Sigmoid colon (tissue), 7 donors: ENCODE results near the gene DOC2A. TPM values are rescaled to one million over a fixed set of nuclear protein-coding genes. Genes with fewer than 3 reads are reported as not detected.

Source experiments
- DNase-seq: peaks from one replicate; pipeline ENCODE4 v3.0.0-alpha.2; 2019
- H3K27ac ChIP-seq, 4 donors: fragments of 200-600 bp; sonication (generic); one replicate each; pipeline ENCODE4 v1.5.1; 2016 to 2019; ENCODE audit warnings: mild to moderate bottlenecking in 1 of 4
- H3K27me3 ChIP-seq, 3 donors: fragments of 200-600 bp; sonication (generic); one replicate each; pipeline ENCODE4 v1.5.1; 2019; ENCODE audit warnings: mild to moderate bottlenecking in 1 of 3
- H3K36me3 ChIP-seq, 4 donors: fragments of 200-600 bp; sonication (generic); one replicate each; pipeline ENCODE4 v1.5.1; 2016 to 2019
- H3K4me1 ChIP-seq, 4 donors: fragments of 200-600 bp; sonication (generic); one replicate each; pipeline ENCODE4 v1.5.1; 2017 to 2019
- H3K4me3 ChIP-seq, 4 donors: fragments of 200-600 bp; sonication (generic); one replicate each; pipeline ENCODE4 v1.5.1; 2017 to 2019; ENCODE audit warnings: mild to moderate bottlenecking in 2 of 4, moderate library complexity in 1 of 4
- H3K9me3 ChIP-seq, 4 donors: fragments of 200-600 bp in 3 of 4; sonication (generic) in 3 of 4; one replicate each; pipeline versions ENCODE4 v1.5.1 to v1.6.1; 2013 to 2019
- EP300 ChIP-seq, 4 donors: sonication (generic); formaldehyde crosslinking; IDR thresholded peaks; one replicate each; pipeline ENCODE4 v1.6.1; 2017; ENCODE audit warnings: antibody characterized with exemption in 4 of 4
- POLR2A ChIP-seq, 2 donors: fragments of 450-650 bp; IDR thresholded peaks; one replicate each; pipeline ENCODE4 v1.6.1; 2016; ENCODE audit warnings: antibody characterized with exemption in 2 of 2, mild to moderate bottlenecking in 2 of 2, moderate library complexity in 2 of 2
- POLR2AphosphoS5 ChIP-seq, 4 donors: sonication (generic); formaldehyde crosslinking; IDR thresholded peaks; one replicate each; pipeline ENCODE4 v1.6.1; 2017; ENCODE audit warnings: antibody characterized with exemption in 4 of 4
- WGBS, 2 donors: extraction: QIAGEN DNeasy Blood & Tissue Kit; methylation state at CpG; one replicate each; pipeline ENCODE4 v1.1.7; 2013; 5-methylcytosine and 5-hydroxymethylcytosine counted together
- intact Hi-C: fragments of 100-400 bp; cut with DNase I; formaldehyde crosslinking; loops from one replicate; pipeline ENCODE4 v1.15.1; 2023
- polyA plus RNA-seq, 3 donors: library from polyadenylated mRNA; stranded (reverse); fragments of 200-250 nt; gene quantifications; one replicate each; pipeline ENCODE4 v1.2.3, GENCODE V29; 2013
- total RNA-seq, 4 donors: library from RNA; depleted of rRNA; stranded (reverse); fragments of >200 nt; gene quantifications; one replicate each; pipeline ENCODE4 v1.1.0, GENCODE V29; 2016
- TF ChIP-seq, protein P1 (sequence below), 4 experiments: fragments of 450-650 bp in 3 of 4; fragments of 200-600 bp in 1 of 4; IDR thresholded peaks; one replicate each; pipeline ENCODE4 v1.5.1; 2016 to 2019; ENCODE audit warnings: antibody characterized with exemption in 4 of 4, mild to moderate bottlenecking in 3 of 4, moderate library complexity in 2 of 4
- donor health status: healthy with polysubstance abuse.
- donor health status: Bipolar disorder and iron deficiency.
- donor health status: healthy.

Gene DOC2A
- total and polyA plus RNA-seq, 7 donors: 0.36 to 4.6 (median 1.8) TPM; not detected in 2

DNA sequence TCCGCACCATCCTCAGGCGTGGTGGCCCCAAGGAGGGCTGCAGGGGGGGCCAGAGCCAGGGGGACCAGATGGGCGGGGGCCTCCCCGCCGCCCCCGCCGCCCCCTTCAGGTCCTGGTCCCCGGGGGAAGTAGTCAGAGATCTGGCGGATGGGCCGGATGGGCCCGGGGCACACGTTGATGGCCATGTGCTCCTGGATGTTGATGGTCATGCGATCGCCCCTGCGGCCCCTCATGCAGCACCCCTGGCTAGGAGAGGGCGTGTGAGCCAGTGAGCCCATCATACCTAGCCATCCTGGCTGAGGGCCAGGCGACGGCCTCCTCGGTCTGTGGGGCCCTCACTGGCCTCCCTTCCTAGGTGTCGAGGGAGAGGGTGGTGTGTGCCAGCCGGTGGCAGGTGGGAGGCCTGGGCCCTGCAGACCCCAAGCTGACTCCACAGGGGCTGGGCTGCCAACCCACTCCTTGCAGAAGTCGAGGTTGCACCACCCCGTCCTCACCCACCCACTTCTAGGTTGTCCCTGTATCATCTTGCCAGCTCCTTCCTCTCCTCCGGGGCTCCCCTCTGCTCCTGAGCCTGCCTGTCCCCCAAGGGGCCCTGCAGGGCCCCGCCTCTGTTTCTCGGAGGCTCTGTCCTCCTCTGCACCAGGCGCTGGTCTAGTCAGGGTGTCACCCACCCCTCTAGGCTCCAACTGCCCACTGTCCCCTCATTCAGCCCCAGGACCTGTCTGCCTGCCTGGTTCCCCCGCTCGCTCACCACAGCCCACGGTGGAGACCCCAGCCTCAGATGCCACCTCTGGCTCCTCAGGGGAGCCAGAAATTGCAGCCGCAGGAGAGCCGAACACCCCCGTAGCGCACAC is 610 bp downstream of the DOC2A start:
- intact Hi-C loops: no loop called here
- Histone ChIP-seq H3K9me3 (no peaks in the 10 kb centered on the region), H3K4me3 (peak overlapping the region in 3 of 4 donors; percentile 25 to 46 (median 40)), H3K4me1 (peaks cover 0 to 23% (median 21%) of the 10 kb centered on the region in 4 donors), H3K36me3 (no peaks in the 10 kb centered on the region), H3K27ac (no peak overlapping the region), H3K27me3 (peaks cover 24 to 47% (median 41%) of the 10 kb centered on the region in 3 donors)
- TF ChIP-seq EP300 (IDR thresholded peaks at IDR 0.05): no peak
- TF ChIP-seq, protein P1, sequence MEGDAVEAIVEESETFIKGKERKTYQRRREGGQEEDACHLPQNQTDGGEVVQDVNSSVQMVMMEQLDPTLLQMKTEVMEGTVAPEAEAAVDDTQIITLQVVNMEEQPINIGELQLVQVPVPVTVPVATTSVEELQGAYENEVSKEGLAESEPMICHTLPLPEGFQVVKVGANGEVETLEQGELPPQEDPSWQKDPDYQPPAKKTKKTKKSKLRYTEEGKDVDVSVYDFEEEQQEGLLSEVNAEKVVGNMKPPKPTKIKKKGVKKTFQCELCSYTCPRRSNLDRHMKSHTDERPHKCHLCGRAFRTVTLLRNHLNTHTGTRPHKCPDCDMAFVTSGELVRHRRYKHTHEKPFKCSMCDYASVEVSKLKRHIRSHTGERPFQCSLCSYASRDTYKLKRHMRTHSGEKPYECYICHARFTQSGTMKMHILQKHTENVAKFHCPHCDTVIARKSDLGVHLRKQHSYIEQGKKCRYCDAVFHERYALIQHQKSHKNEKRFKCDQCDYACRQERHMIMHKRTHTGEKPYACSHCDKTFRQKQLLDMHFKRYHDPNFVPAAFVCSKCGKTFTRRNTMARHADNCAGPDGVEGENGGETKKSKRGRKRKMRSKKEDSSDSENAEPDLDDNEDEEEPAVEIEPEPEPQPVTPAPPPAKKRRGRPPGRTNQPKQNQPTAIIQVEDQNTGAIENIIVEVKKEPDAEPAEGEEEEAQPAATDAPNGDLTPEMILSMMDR (IDR thresholded peaks at IDR 0.05): no peak
- TF ChIP-seq POLR2AphosphoS5 (IDR thresholded peaks at IDR 0.05): no peak
- no peak for TF ChIP-seq POLR2A (IDR thresholded peaks at IDR 0.05)
- DNase-seq: no peak
- WGBS, 2 donors: 23 to 30% methylated on average over 34 of the region's 34 CpGs

DNA sequence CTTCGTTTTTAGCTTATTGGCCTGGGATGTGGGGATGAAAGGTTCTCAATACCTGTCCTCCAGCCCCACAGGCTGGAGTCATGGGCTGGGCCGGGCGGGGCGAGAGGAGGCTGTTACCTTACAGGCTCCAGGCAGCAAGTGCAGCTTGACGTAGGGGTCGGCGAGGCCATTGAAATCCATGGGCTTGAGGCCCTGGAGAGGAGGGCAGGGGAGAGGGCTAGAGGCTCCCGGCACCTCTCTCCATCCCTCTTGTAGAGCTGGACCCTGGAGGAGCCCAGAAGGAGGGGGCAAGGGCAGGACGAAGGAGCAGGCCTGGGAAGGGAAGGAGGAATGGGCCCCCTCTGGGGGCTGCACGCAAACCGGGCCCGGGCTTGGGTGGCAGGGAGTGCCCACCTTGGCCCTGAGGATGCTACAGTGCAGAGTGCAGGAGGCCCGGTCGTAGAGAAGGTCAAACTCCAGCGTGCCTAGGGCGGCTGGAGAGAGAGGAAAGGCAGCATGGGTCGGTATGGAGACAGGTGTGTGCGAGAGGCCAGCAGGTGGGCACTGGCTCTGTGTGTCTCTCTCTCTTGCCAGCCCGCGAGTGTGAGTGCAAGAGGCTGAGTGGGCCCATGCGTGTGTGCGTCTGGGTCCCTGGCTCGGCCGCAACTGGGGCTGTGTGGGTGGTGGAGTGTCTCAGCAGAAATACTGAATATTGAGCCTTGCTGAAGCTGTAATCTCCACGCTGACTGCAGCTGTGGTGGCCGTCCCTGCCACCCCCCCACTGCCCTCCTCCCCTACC is 1.6 kb downstream of the DOC2A start:
- intact Hi-C loops: no loop called here
- H3K27ac ChIP-seq: no peak overlapping the region
- DNase-seq: no peak
- WGBS, 2 donors: 22 to 51% methylated on average over 26 of the region's 26 CpGs
- peaks cover 0 to 28% (median 24%) of the 10 kb centered on the region in 4 donors for H3K4me1 ChIP-seq
- H3K9me3 ChIP-seq: no peaks in the 10 kb centered on the region
- no peaks in the 10 kb centered on the region for H3K36me3 ChIP-seq
- no peak for TF ChIP-seq POLR2A (IDR thresholded peaks at IDR 0.05)
- H3K27me3 ChIP-seq: peaks cover 24 to 47% (median 41%) of the 10 kb centered on the region in 3 donors
- H3K4me3 ChIP-seq: no peak overlapping the region

- Histone ChIP-seq H3K4me1 (peaks cover 0 to 28% (median 24%) of the 10 kb centered on the region in 4 donors), H3K27ac (no peak overlapping the region), H3K4me3 (no peak overlapping the region), H3K9me3 (no peaks in the 10 kb centered on the region), H3K36me3 (peaks cover 0 to 7% (median 0%) of the 10 kb centered on the region in 4 donors), H3K27me3 (peaks cover 24 to 42% (median 36%) of the 10 kb centered on the region in 3 donors)
- intact Hi-C loops: no loop called here
- 73 to 84% methylated on average over 11 of the region's 11 CpGs for WGBS, 2 donors
- TF ChIP-seq EP300 (IDR thresholded peaks at IDR 0.05): no peak
- peak in 1 of 4 donors; percentile 3 for TF ChIP-seq POLR2AphosphoS5 (IDR thresholded peaks at IDR 0.05)
- TF ChIP-seq, protein P1 (IDR thresholded peaks at IDR 0.05): no peak
- TF ChIP-seq POLR2A (IDR thresholded peaks at IDR 0.05): no peak
- no peak for DNase-seq
Measured at GRCh38 chr16:30007378-30007895, 3.4 kb downstream of the DOC2A start.

GRCh38 chr16:30006659-30007377 is 4.0 kb downstream of the DOC2A start:
- TF ChIP-seq, protein P1 (IDR thresholded peaks at IDR 0.05): no peak
- TF ChIP-seq POLR2AphosphoS5 (IDR thresholded peaks at IDR 0.05) (no peak), EP300 (IDR thresholded peaks at IDR 0.05) (no peak), POLR2A (IDR thresholded peaks at IDR 0.05) (no peak)
- intact Hi-C loops: no loop called here
- Histone ChIP-seq H3K27ac (no peak overlapping the region), H3K4me3 (no peak overlapping the region), H3K9me3 (no peaks in the 10 kb centered on the region), H3K36me3 (peaks cover 0 to 14% (median 0%) of the 10 kb centered on the region in 4 donors), H3K27me3 (peaks cover 21 to 36% (median 30%) of the 10 kb centered on the region in 3 donors), H3K4me1 (peaks cover 0 to 28% (median 24%) of the 10 kb centered on the region in 4 donors)
- DNase-seq: no peak
- 86 to 91% methylated on average over 34 of the region's 34 CpGs for WGBS, 2 donors
